Fibroblast of mammary gland (primary cell): ENCODE measurements around the gene GDPD5.
A peak's percentile ranks its signal among the peaks of the same experiment; 100 is the strongest.

Source experiments
- DNase-seq: peaks from one replicate; pipeline ENCODE4 v3.0.0-alpha.2; 2010; ENCODE audit warnings: low read depth
- H3K4me3 ChIP-seq: 2 replicates; pipeline ENCODE4 v1.5.1; 2011; ENCODE audit warnings: low read depth, mild to moderate bottlenecking, low read length, moderate library complexity; ENCODE audit not compliant: control insufficient read depth
- TF ChIP-seq, protein P1 (sequence below): conservative IDR thresholded peaks from 2 replicates; pipeline ENCODE4 v1.5.1; 2011; ENCODE audit warnings: low read depth, low read length, inconsistent platforms; ENCODE audit not compliant: control insufficient read depth, insufficient read depth

GDPD5 gene

DNA sequence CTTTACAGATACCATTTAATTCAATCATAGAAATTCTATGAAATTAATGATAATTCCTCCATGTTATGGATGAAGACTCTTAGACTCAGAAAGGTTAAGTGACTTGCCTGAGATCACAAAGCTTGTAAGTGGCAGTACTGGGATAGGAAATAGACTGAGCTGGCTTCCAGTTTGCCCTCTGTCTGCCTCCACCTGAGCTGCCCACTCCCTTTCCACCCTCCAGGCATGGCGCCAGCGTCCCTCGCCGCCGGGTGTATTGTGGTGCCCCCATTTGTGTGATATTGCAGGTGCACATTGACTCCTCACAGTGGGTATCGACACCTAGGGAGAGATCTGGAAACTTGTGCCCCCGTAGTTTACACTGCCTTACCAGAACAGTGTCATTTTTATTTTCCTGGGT lies 135.8 kb downstream of the GDPD5 start:
- no peak for DNase-seq
- no peak overlapping the region for H3K4me3 ChIP-seq
- TF ChIP-seq, protein P1, sequence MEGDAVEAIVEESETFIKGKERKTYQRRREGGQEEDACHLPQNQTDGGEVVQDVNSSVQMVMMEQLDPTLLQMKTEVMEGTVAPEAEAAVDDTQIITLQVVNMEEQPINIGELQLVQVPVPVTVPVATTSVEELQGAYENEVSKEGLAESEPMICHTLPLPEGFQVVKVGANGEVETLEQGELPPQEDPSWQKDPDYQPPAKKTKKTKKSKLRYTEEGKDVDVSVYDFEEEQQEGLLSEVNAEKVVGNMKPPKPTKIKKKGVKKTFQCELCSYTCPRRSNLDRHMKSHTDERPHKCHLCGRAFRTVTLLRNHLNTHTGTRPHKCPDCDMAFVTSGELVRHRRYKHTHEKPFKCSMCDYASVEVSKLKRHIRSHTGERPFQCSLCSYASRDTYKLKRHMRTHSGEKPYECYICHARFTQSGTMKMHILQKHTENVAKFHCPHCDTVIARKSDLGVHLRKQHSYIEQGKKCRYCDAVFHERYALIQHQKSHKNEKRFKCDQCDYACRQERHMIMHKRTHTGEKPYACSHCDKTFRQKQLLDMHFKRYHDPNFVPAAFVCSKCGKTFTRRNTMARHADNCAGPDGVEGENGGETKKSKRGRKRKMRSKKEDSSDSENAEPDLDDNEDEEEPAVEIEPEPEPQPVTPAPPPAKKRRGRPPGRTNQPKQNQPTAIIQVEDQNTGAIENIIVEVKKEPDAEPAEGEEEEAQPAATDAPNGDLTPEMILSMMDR, result no peak

DNA sequence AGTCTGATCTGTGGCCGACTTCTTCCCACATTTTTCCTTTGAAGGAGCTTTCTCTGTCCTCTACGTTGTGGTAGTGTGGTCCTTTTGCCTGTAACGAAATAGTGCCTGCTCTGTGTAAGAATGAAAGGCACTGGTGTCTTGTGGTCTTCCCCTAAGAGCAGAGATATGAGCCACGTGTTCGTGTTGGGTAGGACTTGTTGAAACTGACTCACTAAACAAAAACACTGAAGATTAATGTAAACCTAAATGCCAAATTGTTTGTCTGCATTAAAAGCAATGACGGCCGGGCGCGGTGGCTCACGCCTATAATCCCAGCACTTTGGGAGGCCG lies 136.5 kb downstream of the GDPD5 start:
- TF ChIP-seq, protein P1, result no peak
- no peak overlapping the region for H3K4me3 ChIP-seq
- peak; percentile 38 for DNase-seq

DNA sequence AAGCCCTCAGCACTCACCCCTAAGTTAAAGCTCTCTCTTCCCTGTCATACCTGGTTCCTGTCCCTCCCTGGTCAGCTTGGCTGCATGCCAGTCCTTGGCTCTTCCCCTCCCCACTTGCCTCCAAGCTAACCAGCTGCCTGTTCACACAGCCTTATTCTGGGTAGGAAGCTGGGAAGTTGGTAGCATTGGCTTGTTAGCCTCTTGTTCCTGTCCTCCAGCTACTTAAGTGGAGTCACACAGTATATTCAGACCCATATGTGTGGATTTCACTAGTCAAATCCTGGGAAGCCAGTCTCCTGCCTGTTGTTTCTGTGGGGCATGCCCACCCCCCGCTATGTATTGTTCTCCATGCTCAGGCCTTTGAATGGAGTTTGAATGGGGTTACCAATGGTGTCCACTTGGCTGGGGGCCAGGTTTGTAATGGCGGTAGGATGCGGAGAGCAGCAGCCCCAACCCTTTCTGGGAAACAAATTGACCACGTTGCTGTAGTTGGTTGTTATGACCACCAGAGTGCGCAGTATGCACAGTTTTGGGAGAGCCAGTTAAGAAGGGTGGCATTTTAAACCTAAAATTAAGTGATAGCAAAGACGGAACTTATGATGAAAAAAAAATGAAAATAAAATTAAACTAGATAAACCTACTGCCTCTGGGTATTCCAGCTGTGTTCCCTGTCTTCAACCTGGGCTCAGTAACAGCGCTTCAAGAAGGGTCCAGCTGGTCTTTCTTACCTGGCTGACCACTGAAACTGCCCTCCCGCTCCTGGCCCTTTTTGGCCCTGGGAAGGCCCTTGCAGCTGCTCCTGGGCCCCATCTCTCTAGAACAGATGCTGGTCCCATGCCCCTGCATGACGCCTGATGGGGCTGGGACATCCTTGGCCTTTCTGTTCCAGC lies 137.1 kb downstream of the GDPD5 start:
- TF ChIP-seq, protein P1, result peak; percentile 87
- no peak overlapping the region for H3K4me3 ChIP-seq
- DNase-seq, result peak; percentile 82

DNA sequence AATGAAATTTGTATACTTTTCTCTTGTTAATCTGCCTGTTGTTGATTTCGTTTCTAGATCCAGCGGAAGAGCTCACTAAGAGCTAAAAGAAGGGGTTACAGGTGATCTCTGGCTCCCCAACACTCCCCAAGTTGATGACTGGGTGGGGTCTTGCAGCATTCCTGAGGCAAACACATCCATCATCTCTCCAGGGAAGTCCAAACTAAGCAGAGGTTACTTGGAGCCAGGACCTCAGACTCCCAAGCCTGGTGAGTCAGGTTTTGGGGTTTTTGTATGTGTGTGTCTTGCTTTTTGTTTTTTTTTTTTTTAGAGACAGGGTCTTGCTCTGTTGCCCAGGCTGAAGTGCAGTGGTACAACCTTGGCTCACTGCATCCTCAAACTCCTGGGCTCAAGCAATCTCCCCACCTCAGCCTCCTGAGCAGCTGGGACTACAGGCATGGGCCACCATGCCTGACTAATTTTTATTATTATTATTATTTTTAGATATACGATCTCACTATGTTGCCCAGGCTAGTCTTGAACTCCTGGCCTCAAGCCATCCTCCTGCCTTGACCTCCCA lies 137.9 kb downstream of the GDPD5 start:
- H3K4me3 ChIP-seq, result no peak overlapping the region
- no peak for DNase-seq
- TF ChIP-seq, protein P1, result no peak

DNA sequence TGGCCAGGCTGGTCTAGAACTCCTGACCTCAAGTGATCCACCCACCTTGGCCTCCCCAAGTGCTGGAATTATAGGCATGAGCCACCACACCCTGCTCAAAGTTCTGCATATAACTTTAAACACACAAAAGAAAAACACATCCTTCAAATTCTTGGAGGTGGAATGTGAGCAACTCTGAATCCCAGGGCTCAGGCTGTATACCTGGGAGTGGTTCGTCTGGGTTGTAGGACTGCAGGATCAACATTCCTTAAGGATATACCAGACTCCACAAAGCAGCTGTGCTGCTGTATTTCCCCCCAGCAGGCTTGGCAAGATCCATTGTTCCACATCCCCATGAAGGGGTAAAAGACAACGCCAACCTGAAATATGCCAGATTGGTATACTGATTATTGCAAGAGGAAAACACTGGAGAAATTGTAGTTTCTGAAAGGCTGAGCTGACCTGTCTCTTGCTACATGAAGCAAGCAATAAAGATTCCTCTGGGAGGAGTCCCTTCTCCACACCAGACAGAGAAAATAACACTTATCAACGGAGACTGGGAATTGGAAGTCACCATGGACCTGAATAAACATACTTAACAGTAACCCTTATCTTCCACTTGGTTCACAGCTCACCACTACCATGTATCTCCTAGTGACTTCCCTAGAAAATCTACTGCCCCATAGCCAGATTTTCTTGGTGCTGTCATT lies 138.7 kb downstream of the GDPD5 start:
- DNase-seq, result no peak
- no peak overlapping the region for H3K4me3 ChIP-seq
- TF ChIP-seq, protein P1, result no peak
